Raji (cell line): ENCODE data around the gene LRRC7.

Experiments
- POLR2A ChIP-seq: IDR thresholded peaks from 2 replicates; pipeline ENCODE4 v1.6.1; 2011; ENCODE audit warnings: low read depth, low read length, control low read depth; ENCODE audit not compliant: insufficient read depth

LRRC7 gene

DNA sequence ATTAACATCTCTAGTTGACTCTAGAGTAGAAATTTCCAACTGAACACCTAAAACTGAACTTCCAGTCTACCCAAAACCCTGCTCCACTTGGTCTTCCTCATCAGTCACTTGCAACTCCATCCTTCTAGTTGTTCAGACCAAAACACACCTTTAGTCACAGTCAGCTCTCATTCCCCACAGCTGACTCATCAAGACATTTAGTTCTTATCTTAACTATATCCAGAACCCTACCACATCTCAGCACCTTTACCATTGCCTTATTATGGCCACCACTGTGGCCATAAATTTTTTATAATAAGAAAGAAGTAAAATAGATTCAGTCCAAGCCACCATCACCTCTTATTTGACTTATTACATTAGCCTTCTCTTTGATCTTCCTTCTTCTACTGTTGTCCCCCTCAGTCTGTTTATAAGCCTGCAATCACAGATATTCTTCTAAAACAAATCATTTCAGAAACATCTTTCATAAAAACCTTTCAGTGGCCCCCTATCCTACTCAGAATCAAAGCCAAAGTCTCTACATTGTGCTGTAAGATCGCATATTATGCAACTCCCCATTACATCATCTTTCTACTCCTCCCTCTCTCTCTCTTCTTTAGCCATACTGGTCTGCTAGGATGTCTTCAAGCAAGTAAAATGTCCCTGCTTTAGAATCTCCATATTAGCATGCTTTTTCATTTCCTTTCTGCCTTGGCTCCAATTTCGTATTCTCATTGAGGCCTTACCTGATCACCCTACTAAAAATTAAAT lies 361.8 kb downstream of the LRRC7 start:
- TF ChIP-seq POLR2A, result no peak

DNA sequence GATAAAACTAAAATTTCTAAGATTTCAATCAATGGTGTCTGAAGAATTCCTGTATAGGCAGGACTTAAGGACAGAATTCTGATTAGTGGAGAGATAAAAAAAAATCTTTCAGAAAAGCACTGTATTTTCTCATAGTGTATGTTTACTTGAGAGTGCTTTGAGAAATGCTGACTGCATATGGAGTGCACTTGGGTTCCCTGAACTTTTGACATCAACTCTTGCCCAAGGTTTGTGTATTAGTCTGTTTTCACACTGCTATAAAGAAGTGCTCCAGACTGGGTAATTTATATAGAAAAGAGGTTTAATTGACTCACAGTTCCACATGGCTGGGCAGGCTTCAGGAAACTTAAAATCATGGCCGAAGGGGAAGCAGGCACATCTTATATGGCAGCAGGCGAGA lies 362.7 kb downstream of the LRRC7 start:
- TF ChIP-seq POLR2A, result no peak

DNA sequence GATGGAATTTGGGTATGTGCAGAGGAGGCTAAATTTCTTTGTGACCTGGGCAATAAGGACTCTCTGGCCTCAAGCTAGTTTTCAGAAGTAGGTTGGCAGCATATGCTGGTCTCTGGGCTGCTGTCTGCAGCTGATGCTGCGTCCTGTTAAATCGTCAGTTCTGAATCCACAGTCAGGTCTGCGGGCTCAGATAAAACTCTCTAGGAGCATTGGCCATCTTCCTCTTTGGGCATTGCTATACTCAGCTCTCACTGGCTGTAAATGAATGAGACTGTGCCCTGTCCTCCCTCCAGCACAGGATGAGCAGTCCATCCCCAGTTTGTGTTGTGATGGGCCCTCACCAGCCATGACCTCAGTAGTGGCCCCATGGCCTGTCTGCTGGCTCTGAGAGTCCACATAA lies 365.0 kb downstream of the LRRC7 start:
- TF ChIP-seq POLR2A, result no peak

DNA sequence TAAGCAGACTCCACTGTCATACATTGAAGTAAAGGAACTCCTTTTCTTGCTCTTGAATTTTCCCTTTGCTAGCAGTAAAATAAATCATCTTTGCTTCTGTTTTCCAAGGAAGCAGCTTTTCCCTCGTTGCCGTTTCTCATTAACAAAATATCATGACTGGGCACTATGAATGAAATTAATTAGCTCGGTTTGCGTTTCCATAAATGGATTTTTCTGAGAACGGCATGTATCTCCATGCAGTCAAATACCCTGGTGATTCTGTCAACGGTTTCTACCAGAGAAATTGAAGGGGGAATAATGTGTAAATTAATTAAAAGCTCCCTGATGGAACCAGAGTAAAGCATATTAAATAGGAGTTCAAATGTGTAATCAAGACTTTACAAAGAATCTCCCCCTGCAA lies 372.5 kb downstream of the LRRC7 start:
- TF ChIP-seq POLR2A, result no peak

DNA sequence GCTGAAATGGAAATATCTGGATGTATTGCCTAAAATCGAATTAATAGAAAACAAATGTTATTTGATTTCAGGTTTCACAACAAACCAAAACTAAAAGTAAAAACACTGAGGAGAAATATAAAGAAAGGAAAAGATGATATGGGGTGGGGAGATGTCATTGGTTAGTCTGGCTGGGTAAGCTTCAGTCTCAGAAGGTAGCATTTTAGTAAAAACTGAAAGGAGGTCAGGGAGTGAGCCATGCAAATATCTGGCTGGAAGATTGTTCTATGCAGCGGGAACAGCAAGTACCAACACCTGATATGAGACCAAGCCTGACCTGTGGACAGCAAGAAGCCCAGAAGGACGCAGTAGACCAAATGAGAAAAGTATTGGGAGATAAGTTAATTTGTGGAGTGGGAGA lies 373.1 kb downstream of the LRRC7 start:
- no peak for TF ChIP-seq POLR2A

DNA sequence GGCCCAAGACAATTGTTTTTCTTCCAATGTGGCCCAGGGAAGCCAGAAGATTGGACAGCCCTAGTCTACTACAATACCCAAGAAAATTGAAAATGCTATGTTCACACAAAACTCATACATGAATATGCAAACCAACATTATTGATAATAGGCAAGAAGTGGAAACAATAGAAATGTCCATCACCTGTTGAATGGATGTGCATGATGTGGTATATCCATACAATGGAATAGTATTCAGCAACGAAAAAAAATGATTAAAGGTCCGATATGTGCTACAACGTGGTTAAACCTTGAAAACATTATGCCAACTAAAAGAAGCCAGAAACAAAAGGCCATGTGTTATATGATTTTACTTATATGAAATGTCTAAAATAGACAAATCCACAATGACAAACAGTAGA lies 375.3 kb downstream of the LRRC7 start:
- no peak for TF ChIP-seq POLR2A

DNA sequence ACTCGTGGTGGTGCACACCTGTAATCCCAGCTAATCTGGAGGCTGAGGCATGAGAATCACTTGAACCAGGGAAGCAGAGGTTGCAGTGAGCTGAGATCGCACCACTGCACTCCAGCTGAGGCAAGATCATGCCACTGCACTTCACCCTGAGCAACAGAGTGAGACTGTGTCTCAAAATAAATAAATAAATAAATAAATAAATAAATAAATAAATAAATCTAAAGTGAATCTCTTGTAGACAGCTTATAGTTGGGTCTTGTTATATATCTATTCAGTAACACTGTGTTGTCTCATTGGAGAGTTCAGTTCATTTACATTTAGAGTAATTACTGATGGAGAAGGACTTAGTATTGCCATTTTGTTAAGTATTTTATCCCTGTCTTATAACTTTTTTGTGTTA lies 379.2 kb downstream of the LRRC7 start:
- no peak for TF ChIP-seq POLR2A

DNA sequence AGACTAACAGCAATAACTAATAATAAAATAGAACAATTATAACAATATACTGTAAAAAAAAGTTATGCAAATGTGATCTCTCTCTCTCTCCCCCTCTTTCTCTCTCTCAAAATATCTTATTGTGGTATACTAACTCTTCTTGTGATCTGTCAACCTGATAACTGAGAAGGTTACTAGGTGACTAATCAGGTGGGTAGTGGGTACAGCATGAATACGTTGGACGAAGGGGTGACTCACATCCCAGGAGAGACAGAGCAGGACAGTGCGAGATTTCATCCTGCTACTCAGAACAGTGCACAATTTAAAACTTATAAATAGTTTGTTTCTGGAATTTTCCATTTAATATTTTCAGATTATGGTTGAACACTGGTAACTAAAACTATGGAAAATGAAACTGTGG lies 380.1 kb downstream of the LRRC7 start:
- no peak for TF ChIP-seq POLR2A

DNA sequence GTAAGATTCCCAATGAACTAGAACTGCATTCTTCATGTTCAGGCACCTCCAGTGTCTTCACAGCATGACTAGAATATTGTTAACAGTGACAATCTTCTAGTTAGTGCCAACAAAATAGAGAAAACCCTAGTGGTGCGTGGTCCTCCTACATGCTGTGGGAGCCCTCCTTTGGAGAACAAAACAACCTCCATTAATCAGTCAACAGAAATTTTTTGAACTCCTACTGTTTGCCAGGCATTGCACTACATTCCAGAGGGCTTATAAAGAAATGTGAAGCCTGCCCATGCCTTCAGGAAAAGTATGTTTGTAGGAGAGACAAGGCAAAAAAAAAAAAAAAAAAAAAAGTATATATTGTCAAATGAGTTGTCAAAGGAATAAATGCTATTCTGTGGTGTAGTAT lies 385.0 kb downstream of the LRRC7 start:
- TF ChIP-seq POLR2A, result no peak

DNA sequence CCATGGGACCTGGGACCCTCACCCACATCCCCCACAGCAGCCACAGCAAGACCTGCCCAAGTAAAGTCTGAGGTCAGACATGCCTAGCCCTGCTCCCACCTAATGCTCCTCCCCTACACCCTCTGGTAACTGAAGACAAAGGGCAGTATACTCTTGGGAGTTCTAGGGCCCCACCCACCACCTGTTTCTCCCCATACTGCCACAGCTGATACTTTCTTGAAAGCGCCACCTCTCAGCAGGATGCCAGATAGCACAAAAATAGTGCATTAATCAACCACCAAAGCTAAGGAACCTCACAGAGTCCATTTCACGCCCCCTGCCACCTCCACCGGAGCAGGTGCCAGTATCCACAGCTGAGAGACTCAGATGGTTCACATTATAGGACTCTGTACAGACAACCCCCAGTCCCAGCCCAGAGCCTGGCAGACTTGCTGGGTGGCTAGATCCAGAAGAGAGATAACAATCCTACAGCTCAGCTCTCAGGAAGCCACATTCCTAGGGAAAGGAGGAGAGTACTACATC lies 399.6 kb downstream of the LRRC7 start:
- no peak for TF ChIP-seq POLR2A

DNA sequence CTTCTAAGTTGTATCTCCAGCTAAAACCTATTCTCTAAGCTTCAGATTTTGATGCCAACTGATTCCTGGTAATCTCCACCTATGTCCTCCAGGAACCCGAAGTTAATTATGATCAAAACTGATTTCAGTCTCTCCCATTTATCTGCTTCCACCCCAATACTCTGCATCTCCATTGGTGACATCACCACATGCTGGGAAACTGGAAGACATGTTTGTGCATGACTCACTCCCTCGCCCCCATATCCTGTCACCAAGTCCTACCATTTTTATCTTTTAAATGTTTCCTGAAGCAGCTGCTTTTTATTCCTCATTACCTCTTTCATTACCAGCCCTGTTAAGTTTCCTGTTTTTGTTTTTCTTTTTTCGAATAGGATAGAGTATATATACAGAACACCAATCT lies 409.2 kb downstream of the LRRC7 start:
- TF ChIP-seq POLR2A, result no peak

DNA sequence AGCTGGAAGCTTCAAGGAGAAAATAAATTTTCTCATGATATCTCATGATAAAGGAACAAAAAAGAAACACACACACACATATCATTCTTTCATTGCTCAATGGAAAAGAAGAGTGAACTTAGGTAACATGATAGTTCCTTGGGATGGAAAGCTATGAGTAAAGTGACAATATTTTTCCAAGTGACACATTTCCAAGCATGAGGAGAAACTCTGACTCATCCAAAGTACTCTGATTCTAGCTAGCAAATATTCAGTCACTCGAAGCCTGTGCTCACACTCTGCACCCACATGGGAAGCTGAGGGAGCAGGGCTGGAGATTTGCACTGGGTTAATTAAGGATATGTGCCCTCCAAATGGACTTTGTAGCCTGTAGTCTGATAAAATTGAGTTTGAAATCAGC lies 415.3 kb downstream of the LRRC7 start:
- no peak for TF ChIP-seq POLR2A

DNA sequence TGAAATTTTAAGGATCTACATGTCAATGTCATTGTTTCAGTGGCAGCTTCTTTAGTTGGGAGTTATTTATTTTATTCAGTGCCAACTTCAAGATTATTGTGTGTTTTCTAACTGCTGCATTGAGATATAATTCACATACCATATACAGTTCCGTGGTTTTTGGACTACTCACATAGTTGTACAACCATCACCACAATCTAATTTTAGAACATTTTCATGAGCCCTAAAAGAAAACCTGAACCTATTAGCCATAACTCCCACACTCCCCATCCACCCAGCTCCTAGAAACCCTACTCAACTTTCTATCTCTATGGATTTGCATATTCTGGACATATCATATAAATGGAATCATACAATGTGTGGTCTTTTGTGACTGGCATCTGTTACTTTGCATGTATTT lies 417.7 kb downstream of the LRRC7 start:
- no peak for TF ChIP-seq POLR2A

DNA sequence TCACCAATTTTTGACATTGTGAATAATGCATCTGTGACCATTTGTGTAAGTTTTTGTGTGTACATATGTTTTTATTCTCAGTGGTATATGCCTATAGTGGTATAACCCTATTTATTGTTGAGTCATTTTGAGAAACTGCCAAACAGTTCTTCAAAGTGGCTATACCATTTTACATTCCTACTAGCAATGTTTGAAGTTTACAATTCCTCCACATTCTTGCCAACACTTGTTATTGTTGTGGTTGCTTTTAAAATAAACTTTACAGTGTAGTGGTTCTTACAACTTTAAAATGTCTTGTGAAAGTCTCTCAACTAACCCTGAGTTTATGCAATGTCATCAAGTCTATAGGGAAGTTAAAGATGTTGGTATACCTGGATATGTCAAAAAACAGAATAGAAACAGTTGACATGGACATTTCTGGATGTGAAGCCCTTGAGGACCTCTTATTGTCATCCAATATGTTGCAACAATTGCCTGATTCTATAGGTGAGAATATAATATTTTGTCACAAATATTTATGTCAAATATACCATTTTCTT lies 418.2 kb downstream of the LRRC7 start:
- no peak for TF ChIP-seq POLR2A

DNA sequence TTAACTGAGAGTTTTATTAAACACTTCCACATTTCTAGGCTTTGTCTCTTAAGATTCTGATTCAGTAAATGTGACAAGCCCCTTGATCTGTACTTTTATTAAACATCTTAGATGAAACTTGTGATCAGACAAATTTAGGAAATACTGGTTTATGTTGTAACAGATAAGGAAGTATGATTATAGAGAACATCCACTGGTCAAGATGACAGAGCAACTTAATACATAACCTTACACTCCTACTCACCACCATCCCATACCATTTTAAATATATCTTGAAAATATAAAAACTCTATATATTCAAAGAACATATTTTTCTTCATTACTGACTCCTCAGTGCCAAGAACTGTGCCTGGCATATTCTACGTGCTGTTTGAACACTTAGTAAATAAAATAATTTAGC lies 420.2 kb downstream of the LRRC7 start:
- no peak for TF ChIP-seq POLR2A

DNA sequence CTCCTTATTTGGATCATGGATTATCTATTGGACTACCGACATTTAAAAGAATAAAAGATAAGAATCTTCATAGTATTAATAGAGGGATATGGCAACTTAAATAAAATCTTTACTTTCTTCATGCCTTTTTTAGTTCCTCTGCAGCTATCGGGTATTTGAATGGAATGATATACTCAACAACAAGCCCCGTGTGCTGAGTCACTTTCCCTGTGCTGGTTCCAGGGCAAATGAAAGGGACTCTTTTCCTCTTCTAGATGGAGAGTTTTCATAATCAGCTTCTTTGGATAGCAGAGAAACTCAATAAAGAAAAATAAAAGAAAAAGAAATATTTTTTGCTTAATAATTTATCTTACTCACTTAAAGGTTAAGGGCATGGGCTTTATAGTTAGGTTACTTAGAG lies 423.9 kb downstream of the LRRC7 start:
- no peak for TF ChIP-seq POLR2A

DNA sequence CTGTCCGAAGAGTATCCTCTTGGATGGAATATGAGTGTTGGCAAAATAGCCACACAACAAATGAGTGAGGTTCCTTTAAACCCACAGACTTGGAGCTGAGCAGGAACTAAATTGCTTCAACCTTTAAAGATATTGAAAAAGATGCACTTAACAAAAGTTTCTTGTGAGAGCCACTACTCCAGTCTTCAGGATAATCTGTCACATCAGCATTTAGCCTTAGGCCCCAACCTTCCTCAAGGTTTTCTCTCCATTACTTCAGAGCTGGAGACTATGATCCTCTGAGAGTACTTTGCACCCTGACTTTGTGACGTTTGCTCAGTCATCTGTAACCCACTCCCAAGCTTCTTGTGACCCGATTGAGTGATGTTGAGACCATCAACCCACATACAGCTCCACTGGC lies 424.9 kb downstream of the LRRC7 start:
- TF ChIP-seq POLR2A, result no peak
